ENCODE results near the gene LAMTOR4.

DNA sequence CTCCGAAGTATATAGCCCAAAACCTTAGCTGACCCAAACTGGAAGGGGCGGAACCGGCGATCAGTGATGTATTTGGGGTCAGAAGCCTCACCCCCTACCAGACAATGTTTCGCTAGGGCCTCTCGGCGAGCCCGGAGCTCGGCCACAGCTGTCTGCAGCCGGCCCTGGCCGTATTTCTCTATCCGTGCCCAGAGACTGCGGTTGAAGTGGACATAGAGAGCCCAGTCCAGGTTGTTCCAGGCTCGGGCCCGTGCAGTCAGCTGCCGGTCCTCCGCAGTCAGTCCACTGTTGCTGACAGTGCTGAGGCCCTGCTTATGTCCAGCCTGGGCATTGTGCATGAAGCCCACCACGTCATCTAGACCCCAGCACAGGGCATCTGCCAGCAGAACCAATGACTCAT is 11.3 kb downstream of the LAMTOR4 start:
- TF ChIP-seq CTCF (IDR thresholded peaks at IDR 0.05): no peak
- no peak for TF ChIP-seq POLR2A (IDR thresholded peaks at IDR 0.05)
